PFSK-1 (cell line): ENCODE results near the gene KIN.

ENCODE experiments used
- REST ChIP-seq, 2 experiments: IDR thresholded peaks; 2 replicates each; pipeline versions ENCODE4 v1.6.1 to v1.8.0; 2011 to 2012; ENCODE audit warnings: low read depth in 2 of 2, low read length in 2 of 2, control low read depth in 1 of 2, inconsistent platforms in 1 of 2, mild to moderate bottlenecking in 1 of 2, moderate library complexity in 1 of 2; ENCODE audit not compliant: insufficient read depth in 1 of 2
- SIN3A ChIP-seq: IDR thresholded peaks from 2 replicates; pipeline ENCODE4 v1.6.1; 2012; ENCODE audit warnings: mild to moderate bottlenecking, low read length, moderate library complexity, borderline replicate concordance; ENCODE audit not compliant: insufficient read depth

- TF ChIP-seq SIN3A (no peak), REST (IDR thresholded peaks at IDR 0.05; ENCODE audit: insufficient read depth in 1 of 2, low read depth in 2 of 2, low read length in 2 of 2) (no peak)
Observed at GRCh38 chr10:7817576-7817975, 29.8 kb upstream of the KIN start.
